HG03095 (cell line): Measurements from ENCODE around the gene MYT1.

Source experiments
- ATAC-seq: cut with Tn5 transposase; IDR thresholded peaks from one replicate; pipeline ENCODE4 v1.9.1; 2021; ENCODE audit warnings: moderate library complexity; ENCODE audit not compliant: unreplicated experiment

Gene MYT1

GRCh38 chr20:64212755-64213154, 48.5 kb downstream of the MYT1 start:
- ATAC-seq, result no peak

GRCh38 chr20:64214113-64214512, 49.9 kb downstream of the MYT1 start:
- ATAC-seq, result no peak

GRCh38 chr20:64214952-64215351, 50.7 kb downstream of the MYT1 start:
- ATAC-seq, result no peak

- no peak for ATAC-seq
Measured at GRCh38 chr20:64216036-64216435, 51.8 kb downstream of the MYT1 start.

GRCh38 chr20:64216910-64217309, 52.7 kb downstream of the MYT1 start:
- ATAC-seq, result no peak

GRCh38 chr20:64217539-64218221, 53.4 kb downstream of the MYT1 start:
- ATAC-seq, result no peak

- ATAC-seq, result no peak
Measured at GRCh38 chr20:64219202-64219601, 55.0 kb downstream of the MYT1 start.

- ATAC-seq, result no peak
Measured at GRCh38 chr20:64219730-64220129, 55.5 kb downstream of the MYT1 start.

- no peak for ATAC-seq
Measured at GRCh38 chr20:64220420-64220819, 56.2 kb downstream of the MYT1 start.

GRCh38 chr20:64220891-64221527, 56.8 kb downstream of the MYT1 start:
- no peak for ATAC-seq

- no peak for ATAC-seq
Measured at GRCh38 chr20:64222291-64222735, 58.1 kb downstream of the MYT1 start.

- ATAC-seq, result no peak
Measured at GRCh38 chr20:64222851-64223525, 58.7 kb downstream of the MYT1 start.

GRCh38 chr20:64223526-64224067, 59.3 kb downstream of the MYT1 start:
- no peak for ATAC-seq

GRCh38 chr20:64224351-64225170, 60.3 kb downstream of the MYT1 start:
- ATAC-seq, result no peak

GRCh38 chr20:64225171-64225595, 60.9 kb downstream of the MYT1 start:
- no peak for ATAC-seq

GRCh38 chr20:64225828-64226598, 61.8 kb downstream of the MYT1 start:
- ATAC-seq, result no peak

GRCh38 chr20:64226686-64227580, 62.7 kb downstream of the MYT1 start:
- ATAC-seq, result no peak

- no peak for ATAC-seq
Measured at GRCh38 chr20:64228086-64228653, 63.9 kb downstream of the MYT1 start.
